Tibial nerve (tissue), 4 donors: ENCODE measurements around the gene RPLP2. TPM values are rescaled to one million over a fixed set of nuclear protein-coding genes. Genes with fewer than 3 reads are reported as not detected.

Experiments
- DNase-seq, 2 donors: peaks; one replicate each; pipeline ENCODE4 v3.0.0-alpha.2; 2019; ENCODE audit warnings: low spot score in 2 of 2
- H3K27ac ChIP-seq, 4 donors: fragments of 200-600 bp; sonication (generic) in 3 of 4; one replicate each; pipeline ENCODE4 v1.5.1; 2017 to 2019; ENCODE audit warnings: mild to moderate bottlenecking in 1 of 4
- H3K27me3 ChIP-seq, 2 donors: fragments of 200-600 bp; sonication (generic) in 1 of 2; one replicate each; pipeline versions ENCODE4 v1.5.1 to v1.6.0; 2017 to 2019
- H3K36me3 ChIP-seq, 3 donors: fragments of 200-600 bp; sonication (generic); one replicate each; pipeline ENCODE4 v1.5.1; 2018 to 2019
- H3K4me1 ChIP-seq, 4 donors: fragments of 200-600 bp; sonication (generic) in 3 of 4; one replicate each; pipeline ENCODE4 v1.5.1; 2017 to 2019
- H3K4me3 ChIP-seq, 4 donors: fragments of 200-600 bp; sonication (generic) in 3 of 4; one replicate each; pipeline ENCODE4 v1.5.1; 2017 to 2019; ENCODE audit warnings: mild to moderate bottlenecking in 1 of 4, moderate library complexity in 1 of 4
- H3K9me3 ChIP-seq, 4 donors: fragments of 200-600 bp; sonication (generic) in 3 of 4; one replicate each; pipeline ENCODE4 v1.5.1; 2017 to 2019
- CTCF ChIP-seq, 5 experiments: fragments of 200-600 bp in 3 of 5; fragments of 450-650 bp in 2 of 5; sonication (generic) in 3 of 5; IDR thresholded peaks; one replicate each; pipeline ENCODE4 v1.5.1; 2016 to 2019; ENCODE audit warnings: antibody characterized with exemption in 5 of 5, mild to moderate bottlenecking in 3 of 5, moderate library complexity in 2 of 5
- EP300 ChIP-seq, 2 donors: sonication (generic); formaldehyde crosslinking; IDR thresholded peaks; one replicate each; pipeline ENCODE4 v1.6.1; 2017; ENCODE audit warnings: antibody characterized with exemption in 2 of 2, mild to moderate bottlenecking in 1 of 2
- POLR2A ChIP-seq, 2 donors: fragments of 450-650 bp; IDR thresholded peaks; one replicate each; pipeline ENCODE4 v1.6.1; 2017; ENCODE audit warnings: antibody characterized with exemption in 2 of 2, mild to moderate bottlenecking in 2 of 2, moderate library complexity in 2 of 2
- WGBS, 2 donors: methylation state at CpG; one replicate each; pipeline ENCODE4 v1.1.5; 2018; 5-methylcytosine and 5-hydroxymethylcytosine counted together
- total RNA-seq, 4 donors: library from RNA; depleted of rRNA; stranded (reverse); fragments of >200 nt; gene quantifications; one replicate each; pipeline ENCODE4 v1.1.0, GENCODE V29; 2016

RPLP2 gene
- total RNA-seq, 4 donors from 2014 or later: 404 to 765 (median 584) TPM

DNA sequence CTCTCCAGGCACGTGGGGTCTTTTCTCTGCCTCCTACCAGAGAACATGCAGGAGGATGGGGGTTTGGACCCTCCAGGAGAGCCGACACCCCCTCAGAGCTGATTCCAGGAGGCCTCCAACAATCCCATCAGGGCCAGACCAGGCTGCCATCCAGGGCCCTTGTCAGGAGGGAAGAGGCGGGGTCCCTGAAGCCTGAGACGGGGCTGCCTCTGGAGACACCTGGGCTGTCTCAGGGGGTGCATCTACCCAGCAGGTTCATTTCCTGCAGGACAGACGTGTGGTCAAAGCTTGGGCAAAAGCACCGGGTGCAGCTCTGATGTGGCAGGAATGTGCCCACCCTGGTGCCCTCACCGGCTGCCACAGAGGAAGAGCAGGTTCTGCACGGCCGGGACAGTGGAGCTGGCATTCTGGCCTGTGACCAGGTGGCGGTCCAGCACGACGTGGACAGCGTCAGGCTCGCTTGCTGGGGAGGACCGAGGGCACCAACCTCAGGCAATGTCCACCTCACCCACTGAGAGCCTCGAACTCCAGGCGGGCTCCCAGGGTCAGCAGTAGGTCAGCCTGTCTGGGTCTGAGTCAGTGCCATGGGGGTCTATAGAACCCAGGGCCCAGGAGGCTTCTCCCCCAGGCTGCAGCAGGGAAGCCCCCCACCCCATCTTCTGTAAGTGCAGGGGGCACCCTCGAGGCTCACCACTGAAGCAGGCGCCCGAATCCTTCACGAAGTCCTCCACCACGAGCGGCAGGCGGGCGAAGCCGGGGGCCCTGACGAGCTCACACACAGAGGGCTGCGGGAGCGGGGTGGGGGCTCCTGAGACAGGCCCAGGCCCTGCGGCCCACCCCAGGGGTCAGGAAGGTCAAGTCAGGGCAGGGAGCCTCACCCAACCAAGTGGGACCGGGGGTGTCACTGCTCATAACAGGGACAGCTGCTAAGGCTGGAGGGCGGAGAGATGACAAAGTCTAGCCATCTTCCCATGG, 38.8 kb upstream of the RPLP2 start:
- peak overlapping the region in 2 of 4 donors; percentile 80 to 89 for H3K27ac ChIP-seq
- no peaks in the 10 kb centered on the region for H3K27me3 ChIP-seq
- no peak overlapping the region for H3K4me3 ChIP-seq
- WGBS, 2 donors: 85 to 86% methylated on average over 21 to 32 of the region's 32 CpGs
- no peak for TF ChIP-seq POLR2A (IDR thresholded peaks at IDR 0.05)
- no peak for TF ChIP-seq EP300 (IDR thresholded peaks at IDR 0.05)
- TF ChIP-seq CTCF (IDR thresholded peaks at IDR 0.05): no peak
- no peaks in the 10 kb centered on the region for H3K9me3 ChIP-seq
- peaks cover 0 to 73% (median 4%) of the 10 kb centered on the region in 3 donors for H3K36me3 ChIP-seq
- DNase-seq: no peak
- H3K4me1 ChIP-seq: peaks cover 0 to 50% (median 21%) of the 10 kb centered on the region in 4 donors

DNA sequence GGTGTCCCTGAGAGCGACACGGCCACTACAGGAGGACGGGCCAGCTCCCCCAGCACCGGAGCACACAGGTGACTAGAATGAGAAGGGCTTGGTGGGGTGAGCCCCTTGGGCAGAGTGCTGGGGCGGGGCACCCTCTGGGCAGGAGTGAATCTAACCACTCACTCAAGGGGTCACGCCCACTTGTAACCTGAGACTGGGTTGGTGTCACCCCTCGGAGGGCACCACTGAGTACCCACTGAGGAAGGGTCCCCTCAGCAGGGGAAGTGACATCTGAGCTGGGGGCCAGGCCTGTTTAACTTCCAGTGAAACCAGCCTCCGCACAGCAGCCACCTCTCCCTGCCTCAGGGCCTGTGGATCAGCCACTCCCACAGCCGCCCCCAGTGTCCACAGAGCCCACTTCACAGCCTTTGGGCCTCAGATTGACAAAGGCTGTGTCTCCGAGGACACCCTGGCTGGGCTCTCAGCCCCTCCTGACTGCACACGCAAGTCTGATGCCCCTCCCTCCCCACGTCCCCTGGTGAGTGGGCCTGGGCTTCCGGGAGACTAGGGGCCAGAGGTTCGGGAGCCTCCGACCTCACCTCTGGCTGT, 38.1 kb upstream of the RPLP2 start:
- TF ChIP-seq EP300 (IDR thresholded peaks at IDR 0.05) (no peak), CTCF (IDR thresholded peaks at IDR 0.05) (no peak), POLR2A (IDR thresholded peaks at IDR 0.05) (no peak)
- H3K36me3 ChIP-seq: peaks cover 0 to 65% (median 4%) of the 10 kb centered on the region in 3 donors
- H3K27me3 ChIP-seq: no peaks in the 10 kb centered on the region
- peak overlapping the region; percentile 34 to 89 (median 72) for H3K27ac ChIP-seq
- H3K4me1 ChIP-seq: peaks cover 0 to 58% (median 29%) of the 10 kb centered on the region in 4 donors
- WGBS, 2 donors: 78 to 87% methylated on average over 9 to 12 of the region's 15 CpGs
- H3K9me3 ChIP-seq: no peaks in the 10 kb centered on the region
- no peak overlapping the region for H3K4me3 ChIP-seq
- no peak for DNase-seq

DNA sequence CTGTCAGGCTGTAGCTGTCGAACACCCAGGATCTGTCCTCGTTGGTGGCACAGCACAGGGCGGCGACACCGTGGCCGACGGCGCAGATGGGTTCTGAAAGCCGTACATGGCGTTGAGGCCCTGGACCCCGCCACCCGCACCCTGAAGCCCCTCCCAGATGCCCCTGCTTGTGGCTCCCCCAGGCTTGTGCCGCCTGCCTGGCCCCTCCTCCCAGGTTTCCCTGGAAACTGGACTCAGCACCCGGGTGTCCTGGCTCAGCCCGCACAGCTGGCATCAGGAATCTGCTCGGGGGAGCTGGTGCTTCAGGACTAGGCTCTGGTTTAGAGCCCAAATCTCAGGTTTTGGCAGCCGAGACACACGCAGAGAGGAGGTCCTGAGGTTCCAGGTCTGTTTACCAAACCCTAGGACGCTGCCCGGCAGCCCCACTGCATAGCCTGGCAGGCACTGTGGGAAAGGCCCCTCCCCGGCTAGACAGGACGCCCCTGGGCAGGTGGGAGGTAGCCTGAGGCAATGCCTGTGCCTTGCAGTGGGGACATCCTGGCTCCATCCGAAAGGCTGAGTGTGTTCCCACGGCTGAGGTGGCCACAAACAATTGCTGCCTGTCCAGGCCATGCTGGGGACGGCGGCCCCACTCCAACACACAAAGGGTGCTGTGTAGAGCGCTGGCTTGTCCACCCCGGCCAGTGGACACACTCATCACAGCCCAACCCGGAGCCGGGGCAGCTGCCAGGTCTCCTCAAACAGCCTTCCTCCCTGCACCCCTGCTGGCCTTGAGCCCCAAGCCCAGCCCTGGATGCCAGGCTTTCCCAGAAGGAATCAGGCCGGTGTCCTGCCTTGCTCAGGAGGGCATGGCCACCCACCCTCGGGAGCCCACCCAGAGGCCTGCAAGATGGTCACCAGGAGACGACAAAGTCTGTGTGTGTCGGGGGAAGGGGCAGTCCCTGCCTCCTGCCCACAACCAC, 37.1 kb upstream of the RPLP2 start:
- TF ChIP-seq EP300 (IDR thresholded peaks at IDR 0.05): peak in 1 of 2 donors; percentile 53
- no peak for TF ChIP-seq POLR2A (IDR thresholded peaks at IDR 0.05)
- TF ChIP-seq CTCF (IDR thresholded peaks at IDR 0.05): no peak
- no peak overlapping the region for H3K4me3 ChIP-seq
- no peak for DNase-seq
- peaks cover 0 to 59% (median 29%) of the 10 kb centered on the region in 4 donors for H3K4me1 ChIP-seq
- H3K27me3 ChIP-seq: no peaks in the 10 kb centered on the region
- WGBS, 2 donors: 32 to 42% methylated on average over 9 to 21 of the region's 34 CpGs
- H3K36me3 ChIP-seq: peaks cover 0 to 55% (median 4%) of the 10 kb centered on the region in 3 donors
- H3K9me3 ChIP-seq: no peaks in the 10 kb centered on the region
- H3K27ac ChIP-seq: peak overlapping the region; percentile 34 to 89 (median 72)

GRCh38 chr11:773425-773824, 36.3 kb upstream of the RPLP2 start:
- Histone ChIP-seq H3K36me3 (peaks cover 0 to 48% (median 4%) of the 10 kb centered on the region in 3 donors), H3K4me3 (no peak overlapping the region), H3K9me3 (no peaks in the 10 kb centered on the region), H3K27me3 (no peaks in the 10 kb centered on the region), H3K4me1 (peaks cover 0 to 66% (median 34%) of the 10 kb centered on the region in 4 donors), H3K27ac (peak overlapping the region; percentile 9 to 89 (median 54))
- TF ChIP-seq EP300 (IDR thresholded peaks at IDR 0.05): no peak
- no peak for TF ChIP-seq CTCF (IDR thresholded peaks at IDR 0.05)
- TF ChIP-seq POLR2A (IDR thresholded peaks at IDR 0.05): no peak
- 81% methylated on average over 5 of the region's 5 CpGs; no CpG with 5 or more reads in 1 of the 2 donors for WGBS, 2 donors
- no peak for DNase-seq
